Stimulated activated CD4-positive, alpha-beta T cell treated with anti-CD3 and anti-CD28 coated beads, Interleukin-1b, Interleukin-23, amount 100 ng/mL, for 24 hours (primary cell): ENCODE measurements around the gene CDC5L.

Source experiments
- DNase-seq, 4 experiments: peaks; one replicate each; pipeline ENCODE4 v3.0.0-alpha.2; 2020; ENCODE audit warnings: low read depth in 4 of 4, low spot score in 1 of 4

CDC5L gene

GRCh38 chr6:44473393-44474189 lies 86.1 kb downstream of the CDC5L start:
- no peak for DNase-seq

- no peak for DNase-seq
These were observed 86.7 kb downstream of the CDC5L start for GRCh38 chr6:44474190-44474631.

GRCh38 chr6:44474643-44475042 lies 87.1 kb downstream of the CDC5L start:
- no peak for DNase-seq

DNA sequence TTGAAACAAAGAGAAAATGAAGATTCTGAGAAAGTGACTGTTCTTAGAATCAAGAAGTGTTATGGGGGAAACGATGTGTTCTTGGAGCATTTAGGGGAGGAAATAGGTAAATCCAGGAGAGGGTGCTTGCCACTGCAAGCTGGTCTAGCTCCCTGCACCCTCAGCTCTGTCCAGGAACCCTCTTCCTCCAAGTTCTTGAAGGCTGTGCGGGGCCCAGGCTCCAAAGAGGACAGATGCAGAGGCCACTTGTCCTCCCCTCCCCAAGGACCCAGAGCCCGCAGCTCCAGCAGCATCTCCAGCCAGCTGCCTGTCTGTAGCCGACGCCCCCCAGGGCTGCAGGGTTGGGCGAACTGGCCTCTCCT lies 87.9 kb downstream of the CDC5L start:
- no peak for DNase-seq

GRCh38 chr6:44475779-44476434 lies 88.4 kb downstream of the CDC5L start:
- DNase-seq, result peak; percentile 32 to 60 (median 56)

DNA sequence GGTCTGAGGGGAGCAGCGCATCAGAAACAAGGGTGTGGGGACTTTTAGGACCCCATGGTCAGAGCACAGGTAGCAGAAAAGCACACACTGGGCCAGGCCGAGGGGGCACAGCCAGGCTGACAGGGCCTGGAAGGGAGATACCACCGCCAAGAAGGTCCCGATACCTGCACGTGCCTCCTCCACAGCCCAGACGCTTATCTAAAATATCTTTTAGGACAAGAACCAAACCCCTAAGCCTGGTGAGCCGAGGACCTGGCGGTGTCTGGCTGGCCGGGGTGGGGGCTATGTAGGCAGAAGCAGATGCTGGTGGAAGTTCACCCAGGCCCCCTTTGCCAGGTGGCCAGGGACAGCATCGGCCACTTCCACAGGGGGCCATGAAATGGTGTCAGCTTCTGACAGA lies 89.3 kb downstream of the CDC5L start:
- DNase-seq, result no peak

- DNase-seq, result no peak
These were observed 89.9 kb downstream of the CDC5L start for GRCh38 chr6:44477293-44477894.

- no peak for DNase-seq
These were observed 90.7 kb downstream of the CDC5L start for GRCh38 chr6:44478158-44478557.

DNA sequence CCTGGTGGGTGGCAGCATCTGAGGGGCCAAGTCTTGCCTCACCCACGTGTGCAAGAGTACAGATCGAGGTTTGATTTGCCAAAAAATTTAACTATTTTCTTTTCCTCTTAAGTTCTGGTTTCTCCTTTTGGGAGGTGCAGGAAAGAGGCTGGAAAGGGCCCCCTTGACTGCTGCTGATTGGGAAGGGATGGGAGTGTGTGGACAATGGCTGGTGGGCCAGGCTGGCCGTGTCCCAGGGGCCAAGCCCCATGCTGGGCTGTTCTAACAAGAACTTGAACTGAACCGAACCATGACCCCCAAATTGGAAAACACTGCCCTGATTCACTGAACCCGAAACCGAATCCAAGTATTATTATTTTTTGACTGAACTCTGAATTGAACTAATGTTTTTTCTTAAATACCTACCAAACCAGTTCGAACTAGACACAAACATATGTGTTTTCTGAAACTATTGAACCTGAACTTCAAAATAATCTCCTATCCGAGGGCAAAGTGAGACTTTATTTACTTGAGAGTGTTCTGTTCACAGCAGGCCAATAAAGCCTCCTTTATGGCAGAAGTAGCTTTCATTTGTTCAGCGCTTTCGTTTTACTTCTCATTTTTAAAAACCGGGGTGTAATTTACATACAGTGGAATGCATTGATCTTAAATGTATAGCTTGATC lies 91.2 kb downstream of the CDC5L start:
- DNase-seq, result no peak

DNA sequence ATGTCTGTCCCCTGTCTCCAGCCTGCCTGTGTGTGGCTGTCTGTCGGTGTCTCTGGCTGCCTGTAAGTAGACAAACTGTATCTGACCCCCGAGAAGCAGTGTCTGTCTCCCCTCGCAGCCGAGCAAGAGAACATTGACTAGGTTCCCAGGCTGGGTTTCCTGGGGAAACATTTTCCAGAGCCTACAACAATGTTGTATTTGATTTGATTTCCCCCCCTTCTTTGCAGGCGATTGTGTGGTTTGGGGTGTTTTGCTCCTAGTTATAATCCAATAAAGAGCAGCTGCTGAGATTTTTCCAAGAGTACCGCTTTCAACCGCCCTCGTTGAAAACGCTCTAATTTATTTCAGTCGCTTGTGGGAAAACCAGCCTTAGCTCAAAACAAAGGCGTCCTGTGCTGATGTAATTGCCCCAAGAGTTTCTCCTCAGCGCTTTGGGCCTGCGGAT lies 92.6 kb downstream of the CDC5L start:
- DNase-seq, result no peak

- no peak for DNase-seq
These were observed 93.5 kb downstream of the CDC5L start for GRCh38 chr6:44481056-44481455.

- no peak for DNase-seq
These were observed 94.3 kb downstream of the CDC5L start for GRCh38 chr6:44481760-44482159.

DNA sequence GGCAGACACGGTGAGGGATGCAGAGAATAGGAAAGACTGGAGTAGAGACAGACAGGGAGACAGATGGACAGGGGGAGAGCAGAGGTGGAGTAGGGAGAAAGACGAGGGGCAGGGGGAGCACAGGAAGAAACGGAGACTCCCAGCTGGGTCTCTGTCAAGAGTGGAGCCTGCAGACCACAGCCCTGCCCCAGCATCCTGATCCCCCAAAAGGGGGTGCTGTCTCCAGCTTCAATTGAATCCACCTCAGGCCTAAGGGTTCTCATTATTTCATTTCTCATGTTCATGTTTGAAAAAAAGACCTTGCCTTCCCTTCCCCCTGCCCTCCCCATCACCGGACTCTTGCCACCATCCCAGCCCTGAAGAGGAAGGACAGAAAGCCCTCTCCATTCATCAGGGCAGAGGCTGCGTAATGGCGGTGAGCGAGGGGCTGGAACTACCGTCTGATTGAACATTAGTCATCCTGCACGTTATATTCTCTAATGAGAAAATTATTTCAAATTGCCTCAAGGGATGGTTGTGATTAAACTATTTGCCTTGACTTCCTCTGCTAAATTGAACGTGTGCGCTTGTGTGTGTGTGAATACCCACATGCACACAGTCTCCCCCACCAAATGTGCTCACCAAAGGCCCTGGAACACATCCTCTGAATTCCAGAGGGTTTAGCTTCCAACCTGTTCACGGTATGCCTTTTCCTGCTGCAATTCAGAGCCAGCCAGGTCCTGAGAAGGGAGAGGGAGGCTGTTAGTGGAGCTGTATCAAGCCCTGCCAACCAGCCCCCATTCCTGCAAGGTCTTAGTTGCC lies 98.3 kb downstream of the CDC5L start:
- DNase-seq, result no peak

GRCh38 chr6:44487002-44487401 lies 99.5 kb downstream of the CDC5L start:
- no peak for DNase-seq

GRCh38 chr6:44487586-44487985 lies 100.1 kb downstream of the CDC5L start:
- DNase-seq, result no peak

DNA sequence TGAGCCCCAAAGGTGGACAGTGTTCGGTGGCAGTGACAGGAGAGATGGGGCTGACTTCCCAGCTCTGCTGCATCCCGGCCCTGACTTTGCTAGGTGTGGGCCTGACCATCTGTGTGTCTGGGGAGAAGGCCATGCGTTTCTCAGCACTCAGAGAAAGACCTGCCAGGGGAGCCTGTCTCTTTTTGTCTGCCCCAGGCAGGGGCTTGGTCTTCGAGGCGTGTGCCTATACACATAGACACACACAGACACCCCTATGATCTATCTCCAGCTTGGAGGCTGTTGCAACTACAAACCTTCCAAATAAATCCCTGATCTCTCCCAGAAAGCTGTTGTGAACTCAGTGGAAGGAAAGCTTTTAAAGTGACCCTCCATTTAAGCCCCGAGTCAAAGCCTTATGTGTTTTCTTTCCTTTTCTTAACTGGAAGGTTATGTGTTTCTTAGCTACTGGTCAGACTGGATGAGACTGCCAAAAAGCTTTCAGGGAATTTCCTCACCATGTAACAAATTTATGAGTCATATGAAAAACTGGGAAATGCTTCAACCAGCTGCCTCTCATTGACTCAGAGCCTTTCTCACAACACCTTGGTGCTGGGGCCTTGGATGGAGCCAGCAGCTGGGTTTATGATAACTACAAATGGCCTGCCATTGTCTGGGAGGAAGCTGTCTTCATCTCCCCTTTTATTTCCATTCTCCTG lies 102.6 kb downstream of the CDC5L start:
- no peak for DNase-seq

DNA sequence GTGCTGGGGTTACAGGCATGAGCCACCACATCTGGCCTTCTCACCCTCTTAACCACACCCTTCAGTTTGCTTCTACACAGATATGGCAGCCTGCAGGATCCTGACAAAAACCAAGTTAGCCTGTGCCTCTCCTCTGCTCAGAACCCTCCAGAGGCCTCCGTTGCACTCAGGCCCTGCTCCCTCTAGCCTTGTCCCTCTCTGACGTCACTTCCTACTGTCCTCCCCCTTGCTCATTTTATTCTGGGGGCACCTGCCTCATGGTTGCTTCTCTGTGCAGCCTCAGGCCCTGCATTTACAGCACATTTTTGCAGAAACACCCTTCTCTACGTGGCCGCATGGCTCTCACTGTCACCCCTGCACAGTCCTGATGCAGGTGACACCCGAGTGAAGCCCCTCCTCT lies 105.6 kb downstream of the CDC5L start:
- no peak for DNase-seq

DNA sequence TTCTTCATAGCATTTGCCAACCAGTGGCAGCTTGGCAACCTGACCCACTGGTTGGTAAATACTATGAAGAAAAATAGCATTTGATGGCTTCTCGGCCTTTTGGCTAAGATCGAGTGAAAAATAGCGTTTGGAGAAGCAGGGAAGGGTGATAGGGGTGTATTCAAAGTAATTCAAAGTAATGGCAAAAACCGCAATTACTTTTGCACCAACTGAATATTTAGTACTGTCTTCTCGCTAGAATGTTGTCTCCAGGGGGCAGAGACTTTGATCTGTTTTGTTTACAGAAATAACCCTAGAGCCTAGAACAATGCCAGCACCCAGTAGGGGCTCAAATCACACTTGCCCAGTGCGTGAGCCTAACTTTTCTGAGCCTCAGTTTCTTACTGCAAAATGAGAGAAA lies 106.1 kb downstream of the CDC5L start:
- no peak for DNase-seq

DNA sequence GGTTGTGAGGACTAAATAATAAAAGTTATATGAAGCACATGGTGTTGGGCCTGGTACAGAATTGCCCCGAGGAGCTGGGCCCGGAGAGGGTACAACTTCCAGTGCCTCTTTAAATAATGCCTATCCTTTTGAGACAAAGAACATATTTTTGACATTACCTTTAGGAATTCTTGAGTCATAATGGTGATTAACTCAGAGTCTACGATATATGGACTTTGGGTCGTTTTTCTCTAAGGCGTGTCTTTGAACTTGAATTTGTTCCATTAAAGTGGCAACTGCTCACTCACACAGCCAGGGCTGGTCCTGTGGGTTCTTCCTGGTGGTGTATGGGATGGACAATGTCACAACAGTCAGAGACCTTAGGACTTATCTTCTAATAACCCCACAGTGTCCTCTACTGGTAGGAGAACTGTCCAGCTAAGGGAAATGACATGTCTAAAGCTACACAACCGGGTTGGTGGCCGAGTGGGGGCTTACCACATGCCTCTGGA lies 106.5 kb downstream of the CDC5L start:
- DNase-seq, result no peak
